Measurements from ENCODE around the gene STARD4. TPM values are rescaled to one million over a fixed set of nuclear protein-coding genes. Genes with fewer than 3 reads are reported as not detected.

The STARD4 gene
- total RNA-seq, 1 donor from 2014 or later, result 39.1 TPM

DNA sequence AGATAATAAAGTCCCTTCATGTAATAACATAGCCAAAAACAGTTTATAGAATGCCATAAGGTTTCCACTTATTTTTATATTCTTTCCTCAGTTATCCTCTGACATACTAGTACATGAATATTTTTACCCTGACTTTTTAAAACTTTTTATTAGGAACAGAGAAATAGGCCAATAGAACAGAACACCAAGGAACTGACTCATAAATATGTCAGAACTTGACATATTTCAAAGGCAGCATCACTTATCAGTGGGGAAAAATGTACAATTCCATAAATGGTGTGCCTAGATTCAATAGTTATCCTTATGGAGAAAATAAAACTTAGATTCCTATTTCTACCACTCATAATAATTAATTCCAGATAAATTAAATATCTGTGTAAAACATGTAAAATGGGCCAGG, 9.4 kb downstream of the STARD4 start:
- TF ChIP-seq CTCF (conservative IDR thresholded peaks at IDR 0.05), result no peak
- H3K9me3 Mint-ChIP-seq, result no peaks in the 10 kb centered on the region
- H3K27ac Mint-ChIP-seq, result no peak overlapping the region
- peaks cover 33% of the 10 kb centered on the region for H3K36me3 Mint-ChIP-seq
- no peak for DNase-seq (ENCODE audit: extremely low spot score, unreplicated experiment)
- no peak overlapping the region for H3K4me3 Mint-ChIP-seq
- H3K4me1 Mint-ChIP-seq (ENCODE audit: unreplicated experiment), result no peaks in the 10 kb centered on the region
- H3K27me3 Mint-ChIP-seq, result no peaks in the 10 kb centered on the region

DNA sequence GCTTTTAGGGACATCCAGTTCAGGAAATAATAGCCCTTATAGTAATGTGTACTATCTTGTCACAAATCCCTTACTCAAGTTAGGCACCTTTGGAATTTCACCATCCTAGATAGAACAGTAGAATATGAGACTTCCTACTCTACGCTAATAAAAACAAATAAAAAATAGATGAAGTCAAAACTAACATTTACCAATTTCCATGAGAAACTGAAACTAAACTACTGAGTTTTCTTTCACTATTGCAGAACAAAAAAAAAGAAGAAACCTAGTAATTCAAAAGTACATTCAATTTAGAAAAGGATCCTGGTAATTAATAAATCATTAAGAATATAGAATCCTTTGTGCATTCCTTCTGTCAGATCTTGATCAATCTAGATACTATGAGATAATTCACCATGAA, 14.0 kb downstream of the STARD4 start:
- H3K4me1 Mint-ChIP-seq (ENCODE audit: unreplicated experiment), result peaks cover 7% of the 10 kb centered on the region
- TF ChIP-seq CTCF (conservative IDR thresholded peaks at IDR 0.05), result no peak
- peaks cover 24% of the 10 kb centered on the region for H3K36me3 Mint-ChIP-seq
- H3K27ac Mint-ChIP-seq, result no peak overlapping the region
- H3K4me3 Mint-ChIP-seq, result no peak overlapping the region
- no peaks in the 10 kb centered on the region for H3K9me3 Mint-ChIP-seq
- no peak for DNase-seq (ENCODE audit: extremely low spot score, unreplicated experiment)
- H3K27me3 Mint-ChIP-seq, result no peaks in the 10 kb centered on the region

DNA sequence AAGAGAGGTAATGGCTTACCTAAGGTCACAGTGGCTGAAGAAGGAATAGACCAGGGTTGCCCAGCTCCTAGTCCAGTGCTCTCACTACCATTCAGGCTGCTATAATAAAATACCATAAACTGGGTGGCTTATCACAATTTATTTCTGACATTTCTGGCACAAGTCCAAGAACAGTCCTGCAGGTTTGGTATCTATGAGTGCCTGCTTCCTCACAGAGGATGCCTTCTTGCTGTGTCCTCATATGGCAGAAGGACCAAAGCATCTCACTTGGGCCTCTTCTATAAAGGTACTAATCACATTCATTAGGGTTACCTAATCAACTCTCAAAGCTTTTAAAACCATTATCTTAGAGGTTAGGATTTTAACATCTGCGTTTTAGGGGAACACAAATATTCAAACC, 17.2 kb downstream of the STARD4 start:
- Mint-ChIP-seq H3K36me3 (peaks cover 18% of the 10 kb centered on the region), H3K9me3 (no peaks in the 10 kb centered on the region), H3K27ac (peak overlapping the region; percentile 91), H3K4me3 (no peak overlapping the region), H3K4me1 (ENCODE audit: unreplicated experiment) (peaks cover 7% of the 10 kb centered on the region), H3K27me3 (no peaks in the 10 kb centered on the region)
- no peak for DNase-seq (ENCODE audit: extremely low spot score, unreplicated experiment)
- no peak for TF ChIP-seq CTCF (conservative IDR thresholded peaks at IDR 0.05)

GRCh38 chr5:111494355-111494999, 17.9 kb downstream of the STARD4 start:
- no peak overlapping the region for H3K4me3 Mint-ChIP-seq
- H3K27me3 Mint-ChIP-seq, result no peaks in the 10 kb centered on the region
- no peaks in the 10 kb centered on the region for H3K9me3 Mint-ChIP-seq
- no peak for DNase-seq (ENCODE audit: extremely low spot score, unreplicated experiment)
- H3K27ac Mint-ChIP-seq, result peak overlapping the region; percentile 91
- H3K4me1 Mint-ChIP-seq (ENCODE audit: unreplicated experiment), result peaks cover 7% of the 10 kb centered on the region
- peaks cover 15% of the 10 kb centered on the region for H3K36me3 Mint-ChIP-seq
- no peak for TF ChIP-seq CTCF (conservative IDR thresholded peaks at IDR 0.05)

GRCh38 chr5:111493031-111493430, 19.3 kb downstream of the STARD4 start:
- H3K4me1 Mint-ChIP-seq (ENCODE audit: unreplicated experiment), result peaks cover 7% of the 10 kb centered on the region
- H3K27me3 Mint-ChIP-seq, result no peaks in the 10 kb centered on the region
- no peak for TF ChIP-seq CTCF (conservative IDR thresholded peaks at IDR 0.05)
- no peak for DNase-seq (ENCODE audit: extremely low spot score, unreplicated experiment)
- H3K4me3 Mint-ChIP-seq, result no peak overlapping the region
- peak overlapping the region; percentile 91 for H3K27ac Mint-ChIP-seq
- H3K9me3 Mint-ChIP-seq, result no peaks in the 10 kb centered on the region
- H3K36me3 Mint-ChIP-seq, result peaks cover 10% of the 10 kb centered on the region

DNA sequence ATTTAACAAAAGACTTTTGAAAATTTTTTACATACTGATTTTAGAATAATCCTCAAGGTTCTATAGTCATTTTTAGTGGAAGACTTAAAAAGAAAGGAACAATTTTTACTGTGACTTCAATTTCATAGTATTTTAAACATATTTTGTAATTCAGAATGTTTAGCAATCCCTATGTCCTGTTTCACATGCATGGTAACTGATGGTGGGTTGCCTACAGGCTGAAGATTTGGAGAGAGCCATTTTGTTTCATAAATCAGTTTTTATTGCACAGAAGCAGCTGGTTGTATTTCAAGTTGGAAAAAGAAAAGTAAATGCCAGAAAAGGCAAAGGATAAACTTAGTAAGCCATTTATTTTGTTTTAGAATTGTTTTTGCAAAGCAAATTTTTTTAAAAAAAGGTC, 24.0 kb downstream of the STARD4 start:
- Mint-ChIP-seq H3K4me1 (ENCODE audit: unreplicated experiment) (peaks cover 5% of the 10 kb centered on the region), H3K9me3 (no peaks in the 10 kb centered on the region), H3K36me3 (peaks cover 4% of the 10 kb centered on the region), H3K4me3 (no peak overlapping the region), H3K27me3 (no peaks in the 10 kb centered on the region), H3K27ac (no peak overlapping the region)
- no peak for TF ChIP-seq CTCF (conservative IDR thresholded peaks at IDR 0.05)
- DNase-seq (ENCODE audit: extremely low spot score, unreplicated experiment), result no peak

Measured in type B pancreatic cell (in vitro differentiated cells).